Stimulated activated effector memory CD8-positive, alpha-beta T cell treated with anti-CD3 and anti-CD28 coated beads, Interleukin-12 subunit alpha, Interleukin-12 subunit beta, amount 100 ng/mL, for 72 hours (primary cell): ENCODE results near the gene ESYT2.

Source experiments
- ATAC-seq: fragments of 150-1000 bp; cut with Tn5 transposase; 2 replicates; pipeline ENCODE4 v1.10.0; 2021
- DNase-seq, 2 donors: peaks; one replicate each; pipeline ENCODE4 v3.0.0; 2021 to 2022; ENCODE audit warnings: low spot score in 2 of 2
- H3K27ac Mint-ChIP-seq: one replicate; pipeline ENCODE4 v1.8.0; 2022; ENCODE audit warnings: mild to moderate bottlenecking, mixed read lengths
- H3K36me3 Mint-ChIP-seq: one replicate; pipeline ENCODE4 v1.8.0; 2022; ENCODE audit warnings: mild to moderate bottlenecking, mixed read lengths
- H3K4me1 Mint-ChIP-seq: one replicate; pipeline ENCODE4 v1.8.0; 2022; ENCODE audit warnings: mixed read lengths
- H3K4me3 Mint-ChIP-seq: one replicate; pipeline ENCODE4 v1.8.0; 2022; ENCODE audit warnings: mild to moderate bottlenecking, mixed read lengths
- H3K9me3 Mint-ChIP-seq: one replicate; pipeline ENCODE4 v1.8.0; 2022; ENCODE audit warnings: mixed read lengths

The ESYT2 gene

DNA sequence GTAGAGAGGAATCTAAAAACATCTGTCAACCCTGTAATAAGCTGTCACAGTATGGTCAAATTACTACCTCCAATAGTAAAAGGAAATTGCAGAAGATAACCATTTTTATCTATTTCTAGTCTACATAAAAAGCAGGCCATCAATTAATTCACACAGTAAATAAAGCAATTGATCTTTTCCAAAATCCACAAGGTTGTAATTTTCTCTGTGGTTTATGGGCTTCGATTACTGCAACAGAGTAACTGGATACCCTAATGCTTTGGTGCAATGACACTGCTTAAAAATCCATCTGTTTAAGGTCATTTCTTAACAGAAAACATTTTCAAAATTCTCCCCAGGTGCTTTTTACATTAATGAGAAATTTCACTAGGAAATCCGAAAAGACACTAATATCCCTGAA, 23.9 kb downstream of the ESYT2 start:
- DNase-seq = no peak
- ATAC-seq = no peak
- Mint-ChIP-seq H3K4me3 (no peak overlapping the region), H3K27ac (peak overlapping the region; percentile 65), H3K4me1 (peaks cover 28% of the 10 kb centered on the region), H3K36me3 (peaks cover 48% of the 10 kb centered on the region), H3K9me3 (no peaks in the 10 kb centered on the region)

DNA sequence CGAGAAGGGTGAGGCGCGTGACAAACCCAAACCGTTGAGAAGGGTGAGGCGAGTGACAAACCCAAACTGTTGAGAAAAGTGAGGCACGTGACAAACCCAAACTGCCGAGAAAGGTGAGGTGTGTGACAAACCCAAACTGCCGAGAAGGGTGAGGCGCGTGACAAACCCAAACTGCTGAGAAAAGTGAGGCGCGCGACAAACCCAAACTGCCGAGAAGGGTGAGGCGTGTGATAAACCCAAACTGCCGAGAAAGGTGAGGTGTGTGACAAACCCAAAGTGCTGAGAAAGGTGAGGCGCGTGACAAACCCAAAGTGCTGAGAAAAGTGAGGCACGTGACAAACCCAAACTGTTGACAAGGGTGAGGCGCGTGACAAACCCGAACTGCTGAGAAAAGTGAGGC, 25.0 kb downstream of the ESYT2 start:
- DNase-seq (no peak), ATAC-seq (peak; percentile 32)
- H3K36me3 Mint-ChIP-seq = peaks cover 46% of the 10 kb centered on the region
- peak overlapping the region; percentile 65 for H3K27ac Mint-ChIP-seq
- H3K4me3 Mint-ChIP-seq = peak overlapping the region; percentile 47
- no peaks in the 10 kb centered on the region for H3K9me3 Mint-ChIP-seq
- peaks cover 22% of the 10 kb centered on the region for H3K4me1 Mint-ChIP-seq

DNA sequence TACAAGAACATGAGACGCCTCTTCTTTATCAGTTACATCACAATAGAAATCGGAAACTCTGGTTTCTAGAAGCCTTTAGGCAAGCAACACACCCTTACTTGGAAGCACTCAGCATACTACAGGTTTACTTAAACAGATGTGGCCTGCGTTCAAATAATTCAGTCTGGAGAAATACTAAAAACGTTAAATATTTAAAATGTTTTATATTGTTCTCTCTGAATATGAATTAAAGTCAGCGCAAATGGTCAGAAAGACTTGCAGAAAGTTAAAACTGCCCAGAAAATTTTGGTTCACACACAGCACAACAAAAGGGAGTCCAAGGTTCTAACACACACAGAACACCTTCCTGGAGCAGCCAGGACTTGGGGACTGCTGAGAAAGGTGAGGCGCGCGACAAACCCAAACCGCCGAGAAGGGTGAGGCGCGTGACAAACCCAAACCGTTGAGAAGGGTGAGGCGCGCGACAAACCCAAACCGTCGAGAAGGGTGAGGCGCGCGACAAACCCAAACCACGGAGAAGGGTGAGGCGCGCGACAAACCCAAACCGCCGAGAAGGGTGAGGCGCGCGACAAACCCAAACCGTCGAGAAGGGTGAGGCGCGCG, 25.8 kb downstream of the ESYT2 start:
- Mint-ChIP-seq H3K36me3 (peaks cover 41% of the 10 kb centered on the region), H3K27ac (no peak overlapping the region), H3K4me1 (peaks cover 23% of the 10 kb centered on the region), H3K9me3 (no peaks in the 10 kb centered on the region), H3K4me3 (no peak overlapping the region)
- DNase-seq (no peak), ATAC-seq (no peak)

DNA sequence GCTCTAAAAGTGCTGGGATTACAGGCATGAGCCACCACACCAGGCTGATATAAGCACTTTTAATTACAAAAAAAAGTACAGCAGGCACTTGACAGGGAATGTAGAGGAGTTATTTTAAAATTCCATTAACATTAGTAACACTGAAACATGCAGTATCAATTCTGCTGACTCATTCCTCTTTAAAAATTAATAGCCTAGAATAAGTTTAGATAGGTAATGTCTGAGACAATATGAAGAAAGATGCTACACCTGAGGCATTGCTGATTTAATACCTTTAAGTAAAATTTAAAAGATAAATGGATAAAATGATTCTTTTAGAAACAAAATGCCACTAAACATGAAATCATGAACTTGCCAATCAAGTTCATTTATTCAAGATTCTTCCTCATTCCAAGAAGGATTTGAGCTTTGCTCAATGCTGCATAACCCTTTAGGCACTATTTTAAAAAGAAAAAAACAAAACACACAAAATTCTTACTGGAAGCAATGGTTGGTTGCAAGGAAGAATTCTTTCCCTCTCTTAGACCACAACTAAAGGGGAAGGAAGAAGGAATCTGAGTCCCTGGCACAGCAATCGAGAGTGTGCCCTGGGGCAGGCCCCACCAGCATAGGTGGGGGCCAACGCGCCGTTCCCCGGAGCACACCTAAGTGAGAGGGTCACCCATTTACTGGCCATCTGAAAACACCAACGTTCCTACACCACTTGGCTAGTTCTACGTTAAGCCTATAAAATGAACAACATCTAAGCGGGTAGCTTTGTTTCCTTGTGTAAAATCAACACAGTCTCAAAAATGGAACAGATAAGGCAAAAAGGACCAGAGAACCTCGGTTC, 26.6 kb downstream of the ESYT2 start:
- no peak overlapping the region for H3K4me3 Mint-ChIP-seq
- ATAC-seq = no peak
- H3K27ac Mint-ChIP-seq = no peak overlapping the region
- H3K4me1 Mint-ChIP-seq = peaks cover 23% of the 10 kb centered on the region
- DNase-seq = no peak
- no peaks in the 10 kb centered on the region for H3K9me3 Mint-ChIP-seq
- peaks cover 41% of the 10 kb centered on the region for H3K36me3 Mint-ChIP-seq

DNA sequence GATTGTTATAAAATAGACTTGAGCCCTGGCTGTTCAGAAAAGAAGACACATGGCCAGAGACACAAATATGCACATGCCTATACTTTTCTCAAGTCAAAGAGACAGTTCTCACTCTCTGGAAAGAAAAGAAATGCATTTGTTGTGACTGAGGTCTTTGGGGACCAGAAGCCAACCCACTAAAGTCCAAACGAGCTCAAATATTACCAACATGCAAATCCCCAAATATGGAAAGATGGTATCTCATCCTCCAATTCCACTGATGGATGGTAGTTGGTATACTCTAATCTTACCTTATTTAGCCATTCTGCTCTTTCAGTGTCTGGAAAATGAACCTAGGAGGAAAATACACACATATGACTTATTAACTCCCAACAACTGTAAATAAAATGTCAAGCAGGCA, 30.6 kb downstream of the ESYT2 start:
- Mint-ChIP-seq H3K9me3 (no peaks in the 10 kb centered on the region), H3K27ac (no peak overlapping the region), H3K4me3 (no peak overlapping the region), H3K4me1 (peaks cover 19% of the 10 kb centered on the region), H3K36me3 (peaks cover 61% of the 10 kb centered on the region)
- ATAC-seq (no peak), DNase-seq (no peak)

DNA sequence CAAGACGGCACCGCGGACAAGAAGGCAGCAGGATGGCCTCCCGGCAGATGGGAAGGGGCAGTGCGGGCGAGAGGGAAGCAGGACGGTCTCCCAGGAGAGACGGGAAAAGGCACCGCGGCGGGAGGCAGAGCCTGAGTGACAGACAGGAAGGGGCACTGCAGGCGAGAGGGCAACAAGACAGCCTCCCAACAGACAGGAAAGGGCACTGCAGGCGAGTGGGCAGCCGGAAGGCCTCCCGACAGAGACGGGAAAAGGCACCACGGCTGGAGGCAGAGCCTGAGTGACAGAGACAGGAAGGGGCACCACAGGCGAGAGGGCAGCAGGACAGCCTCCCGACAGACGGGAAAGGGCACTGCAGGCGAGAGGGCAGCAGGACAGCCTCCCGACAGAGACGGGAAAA, 32.6 kb downstream of the ESYT2 start:
- peaks cover 14% of the 10 kb centered on the region for H3K4me1 Mint-ChIP-seq
- no peak for ATAC-seq
- H3K9me3 Mint-ChIP-seq = no peaks in the 10 kb centered on the region
- H3K36me3 Mint-ChIP-seq = peaks cover 82% of the 10 kb centered on the region
- DNase-seq = no peak
- no peak overlapping the region for H3K27ac Mint-ChIP-seq
- H3K4me3 Mint-ChIP-seq = no peak overlapping the region

DNA sequence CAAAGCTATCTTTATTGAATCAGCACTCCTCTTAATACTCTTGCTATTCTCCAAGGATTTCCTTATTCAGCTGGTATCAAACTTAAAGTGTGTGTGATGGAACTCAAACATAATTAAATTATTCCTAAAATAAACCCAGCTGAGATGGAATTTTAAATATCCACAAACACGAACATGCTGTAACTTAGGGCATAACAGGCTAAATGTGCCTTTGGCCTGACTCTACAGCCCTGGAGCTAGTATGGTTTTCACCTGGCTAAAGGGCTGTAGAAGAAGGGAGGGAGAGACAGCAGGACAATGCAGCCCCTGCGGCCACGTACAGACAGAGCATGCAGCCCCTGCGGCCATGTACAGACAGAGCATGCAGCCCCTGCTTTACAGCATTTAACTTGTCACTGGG, 34.0 kb downstream of the ESYT2 start:
- H3K9me3 Mint-ChIP-seq = no peaks in the 10 kb centered on the region
- no peak for ATAC-seq
- H3K4me3 Mint-ChIP-seq = no peak overlapping the region

DNA sequence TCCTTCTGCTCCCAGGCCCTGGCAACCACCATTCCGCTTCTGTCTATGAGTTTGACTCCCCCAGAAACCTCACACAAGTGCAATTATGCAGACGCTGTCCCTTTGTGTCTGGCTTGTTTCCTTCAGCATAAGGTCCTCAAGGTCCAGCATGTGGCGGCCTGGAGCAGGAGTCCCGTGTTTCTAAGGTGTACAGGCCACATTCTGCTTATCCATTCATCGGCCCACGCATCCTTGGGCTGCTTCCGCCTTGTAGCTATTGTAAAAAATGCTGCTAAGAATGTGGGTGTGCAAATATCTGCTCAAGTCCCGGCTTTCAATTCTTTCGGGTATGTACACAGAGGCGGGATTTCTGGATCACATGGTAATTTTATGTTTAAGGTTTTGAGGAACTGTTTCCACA, 38.2 kb downstream of the ESYT2 start:
- H3K9me3 Mint-ChIP-seq = no peaks in the 10 kb centered on the region
- H3K4me3 Mint-ChIP-seq = no peak overlapping the region
- no peak for DNase-seq
- H3K27ac Mint-ChIP-seq = no peak overlapping the region
- ATAC-seq = no peak
- H3K4me1 Mint-ChIP-seq = peaks cover 5% of the 10 kb centered on the region
- H3K36me3 Mint-ChIP-seq = peaks cover 97% of the 10 kb centered on the region

More for the DNA sequence above, 34.0 kb downstream of the ESYT2 start:
- no peak overlapping the region for H3K27ac Mint-ChIP-seq
- peaks cover 14% of the 10 kb centered on the region for H3K4me1 Mint-ChIP-seq
- no peak for DNase-seq
- peaks cover 89% of the 10 kb centered on the region for H3K36me3 Mint-ChIP-seq

DNA sequence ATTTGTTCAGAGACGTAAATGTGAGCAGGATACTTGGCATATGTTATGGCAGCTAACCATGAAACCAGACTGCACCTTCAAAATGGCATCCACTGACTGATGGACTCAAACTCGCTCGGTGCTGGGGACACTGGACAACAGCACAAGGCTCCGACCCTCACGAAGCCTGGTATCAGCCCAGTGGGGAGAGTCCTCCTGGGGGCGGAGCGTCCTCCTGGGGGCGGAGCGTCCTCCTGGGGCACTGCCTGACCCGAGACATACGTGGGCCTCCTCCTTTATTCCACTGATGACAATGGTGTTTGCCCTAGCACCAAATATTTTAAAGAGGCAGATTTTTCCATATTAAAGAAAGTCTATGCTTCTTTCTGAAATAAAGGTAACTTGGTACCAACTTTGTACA, 39.5 kb downstream of the ESYT2 start:
- Mint-ChIP-seq H3K36me3 (peaks cover 91% of the 10 kb centered on the region), H3K9me3 (no peaks in the 10 kb centered on the region), H3K4me1 (peaks cover 5% of the 10 kb centered on the region), H3K4me3 (no peak overlapping the region), H3K27ac (no peak overlapping the region)
- DNase-seq (no peak), ATAC-seq (no peak)

DNA sequence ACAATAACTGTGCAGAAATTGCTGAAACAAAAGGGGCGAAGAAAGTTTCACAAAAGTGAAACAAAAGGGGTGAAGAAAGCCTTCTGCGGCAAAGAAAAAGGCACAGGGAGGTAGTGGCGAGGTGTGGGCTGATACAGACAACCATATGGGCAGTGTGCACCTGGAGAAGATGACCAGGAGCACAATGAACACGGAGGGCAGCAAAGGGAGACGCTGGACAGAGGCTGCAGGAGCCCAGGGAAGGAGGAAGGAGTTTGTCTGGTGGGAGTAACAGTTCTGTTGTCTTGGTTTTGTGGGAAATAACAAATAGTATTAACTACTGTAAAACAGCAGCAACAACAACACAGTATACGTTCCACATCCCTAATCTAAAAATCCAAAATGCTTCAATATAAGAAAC, 42.4 kb downstream of the ESYT2 start:
- peaks cover 5% of the 10 kb centered on the region for H3K4me1 Mint-ChIP-seq
- no peaks in the 10 kb centered on the region for H3K9me3 Mint-ChIP-seq
- DNase-seq (no peak), ATAC-seq (no peak)
- H3K4me3 Mint-ChIP-seq = no peak overlapping the region
- peaks cover 61% of the 10 kb centered on the region for H3K36me3 Mint-ChIP-seq
- H3K27ac Mint-ChIP-seq = peak overlapping the region; percentile 26

DNA sequence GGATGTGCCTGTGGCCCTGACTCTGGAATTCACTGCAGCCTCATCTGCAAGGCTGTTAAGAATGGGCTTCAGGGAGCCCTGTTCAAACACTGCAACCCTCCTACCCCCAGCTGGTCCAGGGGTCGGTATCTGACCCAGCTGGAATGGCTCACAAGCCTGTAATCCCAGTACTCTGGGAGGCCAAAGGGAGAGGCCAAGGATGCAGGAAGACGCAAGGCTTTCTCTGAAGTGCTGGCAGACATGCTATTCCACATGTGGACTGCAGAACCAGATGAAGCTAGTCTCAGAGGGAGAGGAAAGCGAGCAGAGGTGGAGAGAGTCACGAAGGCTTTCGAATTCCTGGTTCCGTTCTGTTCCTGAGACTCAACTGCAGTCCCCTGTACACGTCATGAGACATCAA, 45.0 kb downstream of the ESYT2 start:
- peak; percentile 8 for ATAC-seq
- Mint-ChIP-seq H3K36me3 (peaks cover 35% of the 10 kb centered on the region), H3K27ac (no peak overlapping the region), H3K4me1 (peaks cover 11% of the 10 kb centered on the region), H3K9me3 (no peaks in the 10 kb centered on the region), H3K4me3 (no peak overlapping the region)
- DNase-seq = no peak

DNA sequence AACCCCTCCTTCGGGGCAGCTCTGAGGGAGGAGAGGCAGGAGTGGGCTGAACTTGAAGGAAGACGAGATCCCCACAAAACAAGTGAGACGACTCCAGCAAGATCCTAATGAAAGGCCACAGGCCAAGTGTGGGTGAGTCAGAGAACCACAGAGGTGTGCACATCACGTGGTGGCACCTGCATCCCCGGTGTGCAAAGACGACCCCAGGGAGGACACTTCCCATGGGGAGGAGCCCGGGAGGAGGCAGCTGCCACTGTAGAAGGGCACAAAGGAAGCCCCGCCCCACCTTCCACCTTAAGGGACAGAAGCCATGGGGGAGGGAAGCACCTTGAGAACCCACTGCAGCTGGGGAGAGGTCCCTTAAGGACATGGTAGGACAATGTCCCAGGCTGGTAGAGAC, 45.7 kb downstream of the ESYT2 start:
- ATAC-seq (peak; percentile 50), DNase-seq (no peak)
- Mint-ChIP-seq H3K9me3 (no peaks in the 10 kb centered on the region), H3K36me3 (peaks cover 32% of the 10 kb centered on the region), H3K27ac (no peak overlapping the region), H3K4me1 (peaks cover 15% of the 10 kb centered on the region), H3K4me3 (no peak overlapping the region)

DNA sequence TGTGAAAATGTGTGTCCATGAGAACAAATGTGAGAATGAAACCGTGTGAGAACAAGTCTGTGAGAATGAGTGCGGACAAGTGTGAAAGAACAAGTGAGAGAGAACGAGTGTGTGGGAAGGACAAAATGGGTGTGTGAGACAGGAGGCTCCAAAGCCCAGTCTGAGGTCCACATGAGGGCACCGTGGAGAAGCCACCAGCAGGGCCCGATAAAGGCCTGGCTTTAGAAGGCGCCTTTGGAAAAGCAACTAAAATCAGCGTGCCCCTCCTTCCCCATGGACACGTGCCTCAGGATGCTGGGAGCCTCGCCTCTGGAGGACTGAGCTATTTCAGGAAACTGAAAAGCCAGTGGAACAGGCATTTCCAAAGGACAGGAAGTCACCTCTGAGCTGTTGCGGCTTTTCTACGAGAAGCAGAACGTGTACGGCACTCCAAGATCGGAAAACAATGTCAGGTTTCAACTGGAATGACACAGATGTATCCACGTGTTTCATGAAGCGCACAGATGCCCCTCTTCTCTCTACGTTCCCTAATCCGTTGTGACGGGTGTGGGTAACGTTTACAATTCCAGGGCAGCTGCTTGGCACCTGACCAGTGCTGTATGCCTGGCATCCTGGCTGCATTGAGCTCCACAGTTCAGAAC, 46.4 kb downstream of the ESYT2 start:
- no peak overlapping the region for H3K27ac Mint-ChIP-seq
- H3K4me1 Mint-ChIP-seq = peaks cover 15% of the 10 kb centered on the region
- H3K36me3 Mint-ChIP-seq = peaks cover 32% of the 10 kb centered on the region
- ATAC-seq = peak; percentile 48
- no peak overlapping the region for H3K4me3 Mint-ChIP-seq
- H3K9me3 Mint-ChIP-seq = no peaks in the 10 kb centered on the region
- DNase-seq = no peak

DNA sequence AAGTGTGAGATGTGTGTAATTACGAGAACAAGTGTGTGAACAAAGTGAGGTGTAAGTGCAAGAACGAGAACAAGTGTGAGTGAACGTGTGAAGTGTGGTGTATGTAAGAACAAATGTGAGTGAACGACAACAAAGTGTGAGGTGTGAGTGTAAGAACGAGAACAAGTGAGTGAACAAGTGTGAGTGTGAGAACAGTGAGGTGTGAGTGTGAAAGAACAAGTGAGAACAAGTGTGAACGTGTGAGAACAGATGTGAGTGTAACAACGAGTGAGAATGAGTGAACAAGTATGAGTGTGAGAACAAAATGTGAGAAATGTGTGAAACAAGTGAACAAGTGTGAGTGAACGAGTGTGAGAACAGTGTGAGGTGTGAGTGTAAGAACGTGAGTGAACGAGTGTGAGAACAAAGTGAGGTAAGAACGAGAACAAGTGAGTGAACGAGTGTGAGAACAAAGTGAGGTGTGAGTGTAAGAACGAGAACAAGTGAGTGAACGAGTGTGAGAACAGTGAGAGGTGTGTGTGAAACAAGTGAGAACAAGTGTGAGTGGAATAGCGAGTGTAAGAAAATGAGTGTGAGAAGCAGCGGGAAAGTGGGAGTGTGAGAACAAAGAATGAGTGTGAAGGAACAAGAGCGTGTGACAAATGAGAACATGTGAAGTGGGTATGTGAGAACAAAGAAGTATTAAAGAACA, 47.2 kb downstream of the ESYT2 start:
- ATAC-seq (no peak), DNase-seq (no peak)
- Mint-ChIP-seq H3K36me3 (peaks cover 32% of the 10 kb centered on the region), H3K4me1 (peaks cover 21% of the 10 kb centered on the region), H3K4me3 (no peak overlapping the region), H3K27ac (no peak overlapping the region), H3K9me3 (no peaks in the 10 kb centered on the region)

DNA sequence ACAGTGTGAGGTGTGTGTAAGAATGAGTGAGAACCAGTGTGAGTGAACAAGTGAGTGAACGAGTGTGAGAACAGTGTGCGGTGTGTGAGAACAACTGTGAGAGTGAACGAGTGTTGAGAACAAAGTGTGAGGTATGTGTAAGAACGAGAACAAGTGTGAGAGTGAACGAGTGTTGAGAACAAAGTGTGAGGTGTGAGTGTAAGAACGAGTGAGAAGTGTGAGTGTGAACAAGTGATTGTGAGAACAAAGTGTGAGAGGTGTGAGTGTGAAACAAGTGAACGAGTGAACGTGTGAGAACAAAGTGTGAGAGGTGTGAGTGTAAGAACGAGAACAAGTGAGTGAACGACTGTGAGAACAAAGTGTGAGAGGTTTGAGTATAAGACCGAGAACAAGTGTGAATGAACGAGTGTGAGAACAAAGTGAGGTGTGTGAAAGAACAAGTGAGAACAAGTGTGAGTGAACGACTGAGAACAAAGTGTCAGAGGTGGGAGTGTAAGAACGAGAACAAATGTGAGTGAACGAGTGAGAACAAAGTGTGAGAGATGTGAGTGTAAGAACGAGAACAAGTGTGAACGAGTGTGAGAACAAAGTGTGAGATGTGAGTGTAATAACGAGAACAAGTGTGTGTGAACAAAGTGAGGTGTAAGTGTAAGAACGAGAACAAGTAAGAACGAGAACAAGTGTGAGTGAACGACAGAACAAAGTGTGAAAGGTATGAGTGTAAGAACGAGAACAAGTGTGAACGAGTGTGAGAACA, 47.9 kb downstream of the ESYT2 start:
- Mint-ChIP-seq H3K9me3 (no peaks in the 10 kb centered on the region), H3K4me1 (peaks cover 20% of the 10 kb centered on the region), H3K4me3 (no peak overlapping the region), H3K36me3 (peaks cover 31% of the 10 kb centered on the region), H3K27ac (no peak overlapping the region)
- no peak for DNase-seq
- no peak for ATAC-seq
